ENCODE results near the gene XK. TPM values are rescaled to one million over a fixed set of nuclear protein-coding genes. Genes with fewer than 3 reads are reported as not detected.

XK gene
- total and polyA plus RNA-seq, 2 donors (not counting 3 experiments of a cell fraction or from before 2014, with no cell fraction given), result 0.03 to 0.07 TPM

DNA sequence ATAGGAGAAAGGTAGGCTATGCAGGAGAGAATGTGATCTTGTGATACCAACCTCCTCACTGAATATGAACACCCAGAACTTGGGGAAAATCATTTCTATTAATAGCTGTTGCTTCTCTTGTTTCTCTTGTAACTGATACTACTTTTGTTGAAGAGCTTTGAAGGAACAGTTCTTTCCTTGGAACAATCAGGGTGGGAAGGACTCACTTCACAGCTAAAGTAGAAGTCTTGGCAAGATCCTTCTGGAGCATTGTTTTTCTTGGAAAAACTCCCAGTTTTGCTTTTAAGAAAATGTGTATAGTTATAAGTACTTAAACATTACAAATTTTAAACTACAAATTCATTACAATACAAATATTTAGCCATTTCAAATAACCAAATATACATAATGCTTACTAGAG lies 19.1 kb upstream of the XK start:
- peak; percentile 28 for FAIRE-seq
- no peak overlapping the region for H3K4me3 ChIP-seq (replicated peaks in 1 of 3; ENCODE audit: insufficient read depth in 1 of 3, low read depth in 1 of 3, low read length in 3 of 3)
- no peaks in the 10 kb centered on the region for H4K20me1 ChIP-seq (replicated peaks; ENCODE audit: control insufficient read depth, extremely low read depth, insufficient read depth, low read length)
- no TSS peak for BruUV-seq (replicated peaks)
- no peaks in the 10 kb centered on the region for H3K27me3 ChIP-seq (ENCODE audit: control insufficient read depth in 2 of 2, insufficient read depth in 2 of 2, low read length in 2 of 2)
- no peak overlapping the region for H3K27ac ChIP-seq (ENCODE audit: insufficient read depth, low read depth, low read length)
- no peak overlapping the region for H3K9ac ChIP-seq (replicated peaks; ENCODE audit: extremely low read depth, insufficient read depth, low read length)
- ChIA-PET POLR2A (no interaction called here), CTCF (no interaction called here)
- no peaks in the 10 kb centered on the region for H3K4me1 ChIP-seq (ENCODE audit: control insufficient read depth, extremely low read depth, insufficient read depth, low read length)
- no peaks in the 10 kb centered on the region for H3K9me1 ChIP-seq (replicated peaks; ENCODE audit: control insufficient read depth, extremely low read depth, insufficient read depth, low read length)
- H3K36me3 ChIP-seq (ENCODE audit: control insufficient read depth in 2 of 2, extremely low read depth in 1 of 2, insufficient read depth in 2 of 2, low read length in 2 of 2), result no peaks in the 10 kb centered on the region
- intact Hi-C loops (cut with micrococcal nuclease), result no loop called here
- no peak overlapping the region for H2AFZ ChIP-seq (ENCODE audit: low read depth, low read length)
- dilution Hi-C loops (cut with MboI; ENCODE audit: extremely low pct_ligation_motif_present, low sequenced_read_pairs), result no loop called here
- peak; percentile 9 for DNase-seq (ENCODE audit: low read depth, low spot score)
- no peaks in the 10 kb centered on the region for H3K9me3 ChIP-seq (replicated peaks; ENCODE audit: control insufficient read depth, insufficient read depth, low read length)
- H3K4me2 ChIP-seq (ENCODE audit: insufficient read depth, low read length), result no peak overlapping the region
- no peaks in the 10 kb centered on the region for H3K79me2 ChIP-seq (ENCODE audit: control insufficient read depth, insufficient read depth, low read length)
- TF ChIP-seq POLR2A (IDR thresholded peaks at IDR 0.05; ENCODE audit: low read depth, low read length) (no peak), POLR2AphosphoS5 (IDR thresholded peaks at IDR 0.05; ENCODE audit: insufficient read depth, low read depth, low read length) (no peak), FOS (IDR thresholded peaks at IDR 0.05; ENCODE audit: borderline replicate concordance, insufficient read depth, low read length) (no peak), JUN (IDR thresholded peaks at IDR 0.05; ENCODE audit: borderline replicate concordance, insufficient read depth, insufficient read length, low read depth) (no peak), GATA2 (IDR thresholded peaks at IDR 0.05; ENCODE audit: insufficient read depth, insufficient read length, low read depth, low read length) (no peak), CTCF (IDR thresholded peaks at IDR 0.05; ENCODE audit: extremely low read depth in 1 of 2, insufficient read depth in 1 of 2, low read depth in 1 of 2, low read length in 2 of 2) (no peak), MAX (IDR thresholded peaks at IDR 0.05; ENCODE audit: insufficient read depth, insufficient read length) (no peak), MYC (IDR thresholded peaks at IDR 0.05; ENCODE audit: low read depth, low read length) (no peak), EZH2 (IDR thresholded peaks at IDR 0.05; ENCODE audit: borderline replicate concordance, low read depth, low read length, severe bottlenecking) (no peak)
